OCI-LY7 (cell line): Measurements from ENCODE around the gene MCCD1. TPM values are rescaled to one million over a fixed set of nuclear protein-coding genes. Genes with fewer than 3 reads are reported as not detected.

Experiments
- BruUV-seq: library from RNA; stranded (reverse); fragments of 400-500 nt; replicated peaks from 2 replicates; lab custom pipeline; 2021; lab: Mats Ljungman, UMichigan
- CTCF ChIA-PET: fragments of 300-600 bp; sonication (Branson Sonifier 250); formaldehyde crosslinking; loops from one replicate; lab custom pipeline; 2022; ENCODE audit warnings: antibody characterized with exemption; ENCODE audit not compliant: unreplicated experiment; lab: Charles Lee
- POLR2A ChIA-PET: fragments of 300-600 bp; sonication (Branson Sonifier 250); formaldehyde crosslinking; loops from one replicate; lab custom pipeline; 2022; ENCODE audit warnings: antibody characterized with exemption; lab: Charles Lee
- DNase-seq: peaks from one replicate; pipeline ENCODE4 v3.0.0-alpha.2; 2015; ENCODE audit warnings: low spot score
- H2AFZ ChIP-seq: fragments of 200-600 bp; sonication (generic), shearing (Covaris generic); 2 replicates; pipeline ENCODE4 v1.6.1; 2014; ENCODE audit warnings: mild to moderate bottlenecking, antibody characterized with exemption, low read length, moderate library complexity
- H3K27ac ChIP-seq: fragments of 200-600 bp; sonication (generic); 2 replicates; pipeline ENCODE4 v1.5.1; 2014; ENCODE audit warnings: mixed run types, low read depth, mild to moderate bottlenecking, moderate library complexity, low read length, inconsistent platforms; ENCODE audit not compliant: poor library complexity, severe bottlenecking
- H3K36me3 ChIP-seq: fragments of 200-600 bp; sonication (generic); 2 replicates; pipeline ENCODE4 v1.6.1; 2014; ENCODE audit warnings: mild to moderate bottlenecking, antibody characterized with exemption, low read length, moderate library complexity, mixed read lengths; ENCODE audit not compliant: insufficient read depth
- H3K4me1 ChIP-seq: fragments of 200-600 bp; sonication (generic); 2 replicates; pipeline ENCODE4 v1.5.1; 2014; ENCODE audit warnings: mild to moderate bottlenecking, low read length; ENCODE audit not compliant: insufficient read depth, poor library complexity, severe bottlenecking
- H3K4me2 ChIP-seq: fragments of 200-600 bp; sonication (generic); 2 replicates; pipeline ENCODE4 v1.6.1; 2014; ENCODE audit warnings: mild to moderate bottlenecking, low read length
- H3K4me3 ChIP-seq: fragments of 200-600 bp; sonication (generic); 2 replicates; pipeline ENCODE4 v1.5.1; 2014; ENCODE audit warnings: mild to moderate bottlenecking, low read depth, low read length; ENCODE audit not compliant: poor library complexity, severe bottlenecking
- H3K79me2 ChIP-seq: fragments of 200-600 bp; sonication (generic); 2 replicates; pipeline ENCODE4 v1.6.1; 2016; ENCODE audit warnings: low read depth, mild to moderate bottlenecking, low read length, moderate library complexity, mixed read lengths; ENCODE audit not compliant: insufficient read depth
- H3K9me2 ChIP-seq: fragments of 200-600 bp; sonication (generic); 2 replicates; pipeline ENCODE4 v1.6.1; 2016; ENCODE audit warnings: mild to moderate bottlenecking, low read length, mixed read lengths; ENCODE audit not compliant: insufficient read depth
- H3K9me3 ChIP-seq: fragments of 200-600 bp; sonication (generic); 2 replicates; pipeline ENCODE4 v1.6.1; 2014; ENCODE audit warnings: mild to moderate bottlenecking, mixed run types, low read length, mixed read lengths
- H4K20me1 ChIP-seq: fragments of 200-600 bp; sonication (generic); 2 replicates; pipeline ENCODE4 v1.6.1; 2014; ENCODE audit warnings: mild to moderate bottlenecking, antibody characterized with exemption, low read length, moderate library complexity, mixed read lengths; ENCODE audit not compliant: insufficient read depth
- EZH2phosphoT487 ChIP-seq: fragments of 200-600 bp; sonication (generic); IDR thresholded peaks from 2 replicates; pipeline ENCODE4 v1.6.1; 2018; ENCODE audit warnings: low read depth, borderline replicate concordance, mild to moderate bottlenecking, mixed run types, antibody characterized with exemption, low read length, moderate library complexity, mixed read lengths
- intact Hi-C: fragments of 100-400 bp; cut with micrococcal nuclease; formaldehyde crosslinking; loops from one replicate; pipeline ENCODE4 v1.10.0; 2022; ENCODE audit not compliant: unreplicated experiment
- total RNA-seq, 2 experiments: library from RNA; depleted of rRNA in 1 of 2; stranded (reverse); fragments of >200 nt in 1 of 2; shearing (Covaris generic) in 1 of 2; gene quantifications; 2 replicates each; pipeline ENCODE4 v1.2.3, GENCODE V29; 2014 to 2022
- TF ChIP-seq, protein P1 (sequence below): fragments of 200-600 bp; sonication (generic); conservative IDR thresholded peaks from 2 replicates; pipeline ENCODE4 v1.5.1; 2014; ENCODE audit warnings: mild to moderate bottlenecking, antibody characterized with exemption, low read length, moderate library complexity, mixed read lengths

The MCCD1 gene
- total RNA-seq, 2 experiments from 2014 or later, result not detected

DNA sequence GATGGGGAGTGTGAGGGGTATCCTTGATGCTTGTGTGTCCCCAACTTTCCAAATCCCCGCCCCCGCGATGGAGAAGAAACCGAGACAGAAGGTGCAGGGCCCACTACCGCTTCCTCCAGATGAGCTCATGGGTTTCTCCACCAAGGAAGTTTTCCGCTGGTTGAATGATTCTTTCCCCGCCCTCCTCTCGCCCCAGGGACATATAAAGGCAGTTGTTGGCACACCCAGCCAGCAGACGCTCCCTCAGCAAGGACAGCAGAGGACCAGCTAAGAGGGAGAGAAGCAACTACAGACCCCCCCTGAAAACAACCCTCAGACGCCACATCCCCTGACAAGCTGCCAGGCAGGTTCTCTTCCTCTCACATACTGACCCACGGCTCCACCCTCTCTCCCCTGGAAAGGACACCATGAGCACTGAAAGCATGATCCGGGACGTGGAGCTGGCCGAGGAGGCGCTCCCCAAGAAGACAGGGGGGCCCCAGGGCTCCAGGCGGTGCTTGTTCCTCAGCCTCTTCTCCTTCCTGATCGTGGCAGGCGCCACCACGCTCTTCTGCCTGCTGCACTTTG, 46.7 kb downstream of the MCCD1 start, which contains the start of gene TNF:
TSS of gene TNF (plus strand) at position 231 of the 567 bp plus-strand sequence. CDS start at position 408, 177 bp downstream.
- no peaks in the 10 kb centered on the region for H4K20me1 ChIP-seq
- peak within 1 kb of the TSS; percentile 69 for H3K4me3 ChIP-seq
- H3K9me3 ChIP-seq, result no peaks in the 10 kb centered on the region
- no peaks in the 10 kb centered on the region for H3K9me2 ChIP-seq
- intact Hi-C loops, result no loop called here
- H3K4me2 ChIP-seq, result peak within 1 kb of the TSS; percentile 86
- POLR2A ChIA-PET, result interaction anchor here (0.9 to 2.1 kb wide), 13 partner anchors 8 to 460 kb away, joined by 3 to 10 read pairs (median 5); partner anchors contain the start of genes DDX39B and NFKBIL1
- H3K36me3 ChIP-seq, result peaks cover 12% of the 10 kb centered on the region; the same call in 1 of the 2 replicates
- peak within 1 kb of the TSS; percentile 57 for H2AFZ ChIP-seq
- CTCF ChIA-PET, result interaction anchor here (1.3 to 1.8 kb wide), 3 partner anchors 7 to 22 kb away, joined by 3 to 5 read pairs (median 3); partner anchors contain the start of gene LST1
- DNase-seq, result peak; percentile 61
- BruUV-seq, result no TSS peak
- H3K4me1 ChIP-seq, result peaks cover 88% of the 10 kb centered on the region
- H3K79me2 ChIP-seq, result peaks cover 14% of the 10 kb centered on the region; the same call in 1 of the 2 replicates
- no peak for TF ChIP-seq EZH2phosphoT487
- TF ChIP-seq, protein P1, sequence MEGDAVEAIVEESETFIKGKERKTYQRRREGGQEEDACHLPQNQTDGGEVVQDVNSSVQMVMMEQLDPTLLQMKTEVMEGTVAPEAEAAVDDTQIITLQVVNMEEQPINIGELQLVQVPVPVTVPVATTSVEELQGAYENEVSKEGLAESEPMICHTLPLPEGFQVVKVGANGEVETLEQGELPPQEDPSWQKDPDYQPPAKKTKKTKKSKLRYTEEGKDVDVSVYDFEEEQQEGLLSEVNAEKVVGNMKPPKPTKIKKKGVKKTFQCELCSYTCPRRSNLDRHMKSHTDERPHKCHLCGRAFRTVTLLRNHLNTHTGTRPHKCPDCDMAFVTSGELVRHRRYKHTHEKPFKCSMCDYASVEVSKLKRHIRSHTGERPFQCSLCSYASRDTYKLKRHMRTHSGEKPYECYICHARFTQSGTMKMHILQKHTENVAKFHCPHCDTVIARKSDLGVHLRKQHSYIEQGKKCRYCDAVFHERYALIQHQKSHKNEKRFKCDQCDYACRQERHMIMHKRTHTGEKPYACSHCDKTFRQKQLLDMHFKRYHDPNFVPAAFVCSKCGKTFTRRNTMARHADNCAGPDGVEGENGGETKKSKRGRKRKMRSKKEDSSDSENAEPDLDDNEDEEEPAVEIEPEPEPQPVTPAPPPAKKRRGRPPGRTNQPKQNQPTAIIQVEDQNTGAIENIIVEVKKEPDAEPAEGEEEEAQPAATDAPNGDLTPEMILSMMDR, result no peak
- H3K27ac ChIP-seq, result peak within 1 kb of the TSS; percentile 42

DNA sequence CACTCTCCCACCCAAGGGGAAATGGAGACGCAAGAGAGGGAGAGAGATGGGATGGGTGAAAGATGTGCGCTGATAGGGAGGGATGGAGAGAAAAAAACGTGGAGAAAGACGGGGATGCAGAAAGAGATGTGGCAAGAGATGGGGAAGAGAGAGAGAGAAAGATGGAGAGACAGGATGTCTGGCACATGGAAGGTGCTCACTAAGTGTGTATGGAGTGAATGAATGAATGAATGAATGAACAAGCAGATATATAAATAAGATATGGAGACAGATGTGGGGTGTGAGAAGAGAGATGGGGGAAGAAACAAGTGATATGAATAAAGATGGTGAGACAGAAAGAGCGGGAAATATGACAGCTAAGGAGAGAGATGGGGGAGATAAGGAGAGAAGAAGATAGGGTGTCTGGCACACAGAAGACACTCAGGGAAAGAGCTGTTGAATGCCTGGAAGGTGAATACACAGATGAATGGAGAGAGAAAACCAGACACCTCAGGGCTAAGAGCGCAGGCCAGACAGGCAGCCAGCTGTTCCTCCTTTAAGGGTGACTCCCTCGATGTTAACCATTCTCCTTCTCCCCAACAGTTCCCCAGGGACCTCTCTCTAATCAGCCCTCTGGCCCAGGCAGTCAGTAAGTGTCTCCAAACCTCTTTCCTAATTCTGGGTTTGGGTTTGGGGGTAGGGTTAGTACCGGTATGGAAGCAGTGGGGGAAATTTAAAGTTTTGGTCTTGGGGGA, 47.4 kb downstream of the MCCD1 start:
- peaks cover 13% of the 10 kb centered on the region; the same call in 1 of the 2 replicates for H3K36me3 ChIP-seq
- intact Hi-C loops, result no loop called here
- DNase-seq, result peak; percentile 66
- CTCF ChIA-PET, result interaction anchor here (1.7 to 1.8 kb wide), 2 partner anchors 11 to 22 kb away, joined by 5 read pairs; partner anchors contain the start of gene LST1
- H3K9me3 ChIP-seq, result no peaks in the 10 kb centered on the region
- POLR2A ChIA-PET, result interaction anchor here (0.7 to 2.1 kb wide), 13 partner anchors 8 to 460 kb away, joined by 3 to 10 read pairs (median 5); partner anchors contain the start of genes NCR3 and NFKBIL1
- peaks cover 84% of the 10 kb centered on the region for H3K4me1 ChIP-seq
- H3K27ac ChIP-seq, result peak overlapping the region; percentile 42
- peak overlapping the region; percentile 57 for H2AFZ ChIP-seq
- TSS peak; percentile 60 for BruUV-seq
- H3K79me2 ChIP-seq, result peaks cover 14% of the 10 kb centered on the region; the same call in 1 of the 2 replicates
- no peaks in the 10 kb centered on the region for H4K20me1 ChIP-seq
- H3K9me2 ChIP-seq, result no peaks in the 10 kb centered on the region
- peak overlapping the region; percentile 69 for H3K4me3 ChIP-seq
- peak overlapping the region; percentile 86 for H3K4me2 ChIP-seq
- TF ChIP-seq, protein P1, result no peak
- no peak for TF ChIP-seq EZH2phosphoT487
